GM23338 (cell line): ENCODE results near the gene PIM3. TPM values are rescaled to one million over a fixed set of nuclear protein-coding genes. Genes with fewer than 3 reads are reported as not detected.

Experiments used
- ATAC-seq: fragments of 200-7000 bp; cut with Tn5 transposase; 3 replicates; pipeline ENCODE4 v1.9.1; 2020
- DNase-seq: peaks from one replicate; pipeline ENCODE4 v3.0.0-alpha.2; 2015; ENCODE audit warnings: low spot score
- H2AFZ ChIP-seq: fragments of 200-600 bp; sonication (generic); 2 replicates; pipeline ENCODE4 v1.8.0; 2016; ENCODE audit warnings: antibody characterized with exemption, mild to moderate bottlenecking, moderate library complexity
- H3F3A ChIP-seq: fragments of 200-600 bp; sonication (generic); replicated peaks from 2 replicates; pipeline ENCODE4 v1.8.0; 2017; ENCODE audit warnings: antibody characterized with exemption, mixed run types, low read depth
- H3K27ac ChIP-seq: fragments of 200-600 bp; sonication (generic); 2 replicates; pipeline ENCODE4 v1.6.1; 2016; ENCODE audit warnings: low read depth
- H3K27me3 ChIP-seq: fragments of 200-600 bp; sonication (generic); 2 replicates; pipeline ENCODE4 v1.8.0; 2016; ENCODE audit warnings: mild to moderate bottlenecking, mixed run types, moderate library complexity; ENCODE audit not compliant: insufficient read depth
- H3K36me3 ChIP-seq: fragments of 200-600 bp; sonication (generic); 2 replicates; pipeline ENCODE4 v1.8.0; 2016; ENCODE audit warnings: mild to moderate bottlenecking; ENCODE audit not compliant: insufficient read depth
- H3K4me1 ChIP-seq: fragments of 200-600 bp; sonication (generic); 2 replicates; pipeline ENCODE4 v1.8.0; 2016; ENCODE audit warnings: mild to moderate bottlenecking, moderate library complexity; ENCODE audit not compliant: insufficient read depth
- H3K4me2 ChIP-seq: fragments of 200-600 bp; sonication (generic); 2 replicates; pipeline ENCODE4 v1.7.1; 2017; ENCODE audit warnings: mixed run types
- H3K4me3 ChIP-seq: fragments of 200-600 bp; sonication (generic); 2 replicates; pipeline ENCODE4 v1.6.1; 2016; ENCODE audit warnings: mixed run types
- H3K79me2 ChIP-seq: fragments of 200-600 bp; sonication (generic); replicated peaks from 2 replicates; pipeline ENCODE4 v1.8.0; 2017; ENCODE audit warnings: mild to moderate bottlenecking; ENCODE audit not compliant: insufficient read depth
- H3K9me2 ChIP-seq: fragments of 200-600 bp; sonication (generic); 2 replicates; pipeline ENCODE4 v1.8.0; 2017; ENCODE audit not compliant: insufficient read depth
- H4K20me1 ChIP-seq: fragments of 200-600 bp; sonication (generic); replicated peaks from 2 replicates; pipeline ENCODE4 v1.8.0; 2017; ENCODE audit warnings: mild to moderate bottlenecking; ENCODE audit not compliant: insufficient read depth
- H3K27ac Mint-ChIP-seq: 2 replicates; pipeline ENCODE4 v1.8.0; 2020; ENCODE audit warnings: inconsistent platforms, mild to moderate bottlenecking, moderate library complexity, mixed read lengths
- H3K27me3 Mint-ChIP-seq: 3 replicates; pipeline ENCODE4 v1.8.0; 2022; ENCODE audit warnings: low read depth, mild to moderate bottlenecking, moderate library complexity, mixed read lengths, inconsistent platforms; ENCODE audit not compliant: insufficient read depth, poor library complexity
- H3K36me3 Mint-ChIP-seq: 3 replicates; pipeline ENCODE4 v1.8.0; 2021; ENCODE audit warnings: low read depth, mild to moderate bottlenecking, inconsistent platforms, moderate library complexity, mixed read lengths
- H3K4me1 Mint-ChIP-seq: 3 replicates; pipeline ENCODE4 v1.8.0; 2020; ENCODE audit warnings: mild to moderate bottlenecking, inconsistent platforms, mixed read lengths
- H3K4me3 Mint-ChIP-seq: 3 replicates; pipeline ENCODE4 v1.8.0; 2021; ENCODE audit warnings: moderate library complexity, mild to moderate bottlenecking, inconsistent platforms, mixed read lengths
- H3K9me3 Mint-ChIP-seq: 3 replicates; pipeline ENCODE4 v1.8.0; 2020; ENCODE audit warnings: moderate library complexity, mild to moderate bottlenecking, inconsistent platforms, mixed read lengths
- CREB1 ChIP-seq: fragments of 250-450 bp; sonication (Bioruptor Pico); IDR thresholded peaks from 2 replicates; pipeline ENCODE4 v1.5.0; 2020; ENCODE audit warnings: low read depth, mild to moderate bottlenecking, moderate library complexity
- CTCF ChIP-seq, 2 experiments: fragments of 200-600 bp in 1 of 2; sonication (generic) in 1 of 2; conservative IDR thresholded peaks; 2 replicates each; pipeline versions ENCODE4 v1.5.1 to v1.6.1; 2016 to 2017; ENCODE audit warnings: antibody characterized with exemption in 2 of 2, low read depth in 2 of 2, mild to moderate bottlenecking in 2 of 2, moderate library complexity in 1 of 2
- EZH2 ChIP-seq: fragments of 200-600 bp; sonication (generic); IDR thresholded peaks from one replicate; pipeline ENCODE4 v1.8.0; 2017; ENCODE audit warnings: antibody characterized with exemption, mild to moderate bottlenecking, low read depth; ENCODE audit not compliant: unreplicated experiment
- JUNB ChIP-seq: IDR thresholded peaks from one replicate; pipeline ENCODE4 v1.6.1; 2016; ENCODE audit warnings: antibody characterized with exemption; ENCODE audit not compliant: unreplicated experiment
- NANOG ChIP-seq: IDR thresholded peaks from 2 replicates; pipeline ENCODE4 v1.6.1; 2016; ENCODE audit warnings: antibody characterized with exemption, borderline replicate concordance
- POLR2AphosphoS5 ChIP-seq: IDR thresholded peaks from 2 replicates; pipeline ENCODE4 v1.6.1; 2016; ENCODE audit warnings: antibody characterized with exemption, low read depth
- STAT1 ChIP-seq: IDR thresholded peaks from one replicate; pipeline ENCODE4 v1.6.1; 2016; ENCODE audit warnings: antibody characterized with exemption; ENCODE audit not compliant: unreplicated experiment
- ZNF331 ChIP-seq: fragments of 250-450 bp; sonication (Bioruptor Pico); IDR thresholded peaks from 2 replicates; pipeline ENCODE4 v1.5.0; 2020; ENCODE audit warnings: low read depth, mild to moderate bottlenecking, moderate library complexity
- ZNF462 ChIP-seq: fragments of 250-450 bp; sonication (Bioruptor Pico); IDR thresholded peaks from 2 replicates; pipeline ENCODE4 v1.5.0; 2020; ENCODE audit warnings: mild to moderate bottlenecking, moderate library complexity
- polyA plus RNA-seq: library from polyadenylated mRNA; unstranded; fragments of >200 nt; fragmentation: Nextera tagmentation; extraction: Ambion mirVana; gene quantifications from 2 replicates; pipeline ENCODE4 v1.2.1, GENCODE V29; 2016
- total RNA-seq: library from RNA; depleted of rRNA; stranded (reverse); fragments of >200 nt; shearing (Covaris generic); gene quantifications from 2 replicates; pipeline ENCODE4 v1.2.3, GENCODE V29; 2014

The PIM3 gene
- total and polyA plus RNA-seq, 2 experiments from 2014 or later, result 17.7 to 37.3 TPM

GRCh38 chr22:49951986-49952896 lies 8.3 kb upstream of the PIM3 start:
- no peak for DNase-seq
- Histone ChIP-seq H2AFZ (no peak overlapping the region), H3K9me2 (no peaks in the 10 kb centered on the region), H3K36me3 (no peaks in the 10 kb centered on the region), H4K20me1 (no peaks in the 10 kb centered on the region), H3K4me1 (peaks cover 1% of the 10 kb centered on the region; the same call in 1 of the 2 replicates), H3K4me2 (no peak overlapping the region), H3F3A (no peaks in the 10 kb centered on the region), H3K79me2 (no peaks in the 10 kb centered on the region), H3K27ac (no peak overlapping the region), H3K27me3 (no peaks in the 10 kb centered on the region), H3K4me3 (no peak overlapping the region)
- H3K4me3 Mint-ChIP-seq, result no peak overlapping the region
- ATAC-seq, result no peak
- H3K9me3 Mint-ChIP-seq, result no peaks in the 10 kb centered on the region
- H3K4me1 Mint-ChIP-seq, result peaks cover 4% of the 10 kb centered on the region; the same call in 2 of the 3 replicates
- TF ChIP-seq CREB1 (CRISPR knock-in tag) (no peak), CTCF (conservative IDR thresholded peaks at IDR 0.05; ENCODE audit: low read depth in 2 of 2) (no peak)
- H3K27me3 Mint-ChIP-seq, result peaks cover 5% of the 10 kb centered on the region
- H3K36me3 Mint-ChIP-seq, result no peaks in the 10 kb centered on the region
- H3K27ac Mint-ChIP-seq, result no peak overlapping the region

GRCh38 chr22:49953027-49953679 lies 7.4 kb upstream of the PIM3 start:
- ATAC-seq, result no peak
- H3K4me3 Mint-ChIP-seq, result no peak overlapping the region
- H3K27ac ChIP-seq, result no peak overlapping the region
- no peak for TF ChIP-seq CREB1 (CRISPR knock-in tag)
- no peak for TF ChIP-seq STAT1
- TF ChIP-seq ZNF331 (CRISPR knock-in tag), result no peak
- no peak for TF ChIP-seq ZNF462
- TF ChIP-seq CTCF (conservative IDR thresholded peaks at IDR 0.05; ENCODE audit: low read depth in 2 of 2), result no peak
- no peak for TF ChIP-seq EZH2
- no peak for TF ChIP-seq JUNB
- no peak for TF ChIP-seq POLR2AphosphoS5
- no peak for TF ChIP-seq NANOG

More at GRCh38 chr22:49953027-49953679, 7.4 kb upstream of the PIM3 start:
- Mint-ChIP-seq H3K4me1 (peaks cover 4% of the 10 kb centered on the region; the same call in 2 of the 3 replicates), H3K36me3 (no peaks in the 10 kb centered on the region), H3K27me3 (peaks cover 5% of the 10 kb centered on the region), H3K27ac (no peak overlapping the region), H3K9me3 (no peaks in the 10 kb centered on the region)
- Histone ChIP-seq H3K4me3 (no peak overlapping the region), H3K36me3 (no peaks in the 10 kb centered on the region), H3K27me3 (no peaks in the 10 kb centered on the region), H3K4me1 (no peaks in the 10 kb centered on the region), H2AFZ (no peak overlapping the region), H3F3A (no peaks in the 10 kb centered on the region), H4K20me1 (no peaks in the 10 kb centered on the region), H3K4me2 (no peak overlapping the region), H3K9me2 (no peaks in the 10 kb centered on the region), H3K79me2 (no peaks in the 10 kb centered on the region)
- no peak for DNase-seq
